ENCODE measurements around the gene SRGAP2C.
"Not testable (repeated sequence)": the region's sequence is repeated elsewhere in the genome, so short reads cannot be mapped to it uniquely, and the experiment has no call there.

- not testable (repeated sequence) for TF ChIP-seq RAD21 (conservative IDR thresholded peaks at IDR 0.05); CTCF (IDR thresholded peaks at IDR 0.05; ENCODE audit: poor library complexity, severe bottlenecking); EZH2 (IDR thresholded peaks at IDR 0.05; ENCODE audit: borderline replicate concordance, insufficient read depth, low read length, poor library complexity, severe bottlenecking); EP300 (conservative IDR thresholded peaks at IDR 0.05; ENCODE audit: poor library complexity, severe bottlenecking); REST (IDR thresholded peaks at IDR 0.05; ENCODE audit: borderline replicate concordance); POLR2AphosphoS5 (IDR thresholded peaks at IDR 0.05)
Observed at GRCh38 chr1:121349332-121349967, 164.7 kb downstream of the SRGAP2C start.

Data from neural cell (in vitro differentiated cells).